NCI-H1092 treated with DMSO at 0.1 percent for 48 hours (cell line): Measurements from ENCODE around the gene ELMO1.

Source experiments
- DNase-seq: peaks from one replicate; lab custom pipeline; 2025; lab: John Stamatoyannopoulos, UW

Gene ELMO1

GRCh38 chr7:37430640-37431039 is 18.0 kb downstream of the ELMO1 start:
- DNase-seq, result no peak

GRCh38 chr7:37430171-37430570 is 18.5 kb downstream of the ELMO1 start:
- DNase-seq, result no peak

- no peak for DNase-seq
These were observed 19.3 kb downstream of the ELMO1 start for GRCh38 chr7:37429435-37429791.

- no peak for DNase-seq
These were observed 19.8 kb downstream of the ELMO1 start for GRCh38 chr7:37428681-37429434.

- no peak for DNase-seq
These were observed 21.3 kb downstream of the ELMO1 start for GRCh38 chr7:37427276-37427940.

- no peak for DNase-seq
These were observed 23.2 kb downstream of the ELMO1 start for GRCh38 chr7:37425498-37425897.

GRCh38 chr7:37424995-37425394 is 23.7 kb downstream of the ELMO1 start:
- DNase-seq, result no peak

GRCh38 chr7:37424521-37424920 is 24.1 kb downstream of the ELMO1 start:
- no peak for DNase-seq

- no peak for DNase-seq
These were observed 26.7 kb downstream of the ELMO1 start for GRCh38 chr7:37421861-37422500.

GRCh38 chr7:37420946-37421695 is 27.5 kb downstream of the ELMO1 start:
- DNase-seq, result no peak

- DNase-seq, result no peak
These were observed 29.2 kb downstream of the ELMO1 start for GRCh38 chr7:37419496-37419895.

- DNase-seq, result no peak
These were observed 30.3 kb downstream of the ELMO1 start for GRCh38 chr7:37418381-37418780.

- DNase-seq, result no peak
These were observed 31.6 kb downstream of the ELMO1 start for GRCh38 chr7:37417107-37417474.

- no peak for DNase-seq
These were observed 32.1 kb downstream of the ELMO1 start for GRCh38 chr7:37416378-37417106.

- no peak for DNase-seq
These were observed 33.0 kb downstream of the ELMO1 start for GRCh38 chr7:37415629-37416028.

GRCh38 chr7:37414352-37414983 is 34.2 kb downstream of the ELMO1 start:
- DNase-seq, result no peak

GRCh38 chr7:37411444-37412034 is 37.1 kb downstream of the ELMO1 start:
- no peak for DNase-seq

- no peak for DNase-seq
These were observed 38.1 kb downstream of the ELMO1 start for GRCh38 chr7:37410305-37411229.

- no peak for DNase-seq
These were observed 39.2 kb downstream of the ELMO1 start for GRCh38 chr7:37409461-37409860.
